Esophagus muscularis mucosa (tissue), 4 donors: ENCODE data around the gene ATG4D. TPM values are rescaled to one million over a fixed set of nuclear protein-coding genes. Genes with fewer than 3 reads are reported as not detected.
A peak's percentile ranks its signal among the peaks of the same experiment; 100 is the strongest.

Experiments
- DNase-seq: peaks from one replicate; pipeline ENCODE4 v3.0.0-alpha.2; 2017; ENCODE audit errors: extremely low spot score
- H3K27ac ChIP-seq, 4 donors: fragments of 200-600 bp; sonication (generic); replicated peaks in 1 of 4; 1 replicate in 3 of 4; 2 replicates in 1 of 4; pipeline ENCODE4 v1.5.1; 2016 to 2019; ENCODE audit warnings: mild to moderate bottlenecking in 1 of 4
- H3K27me3 ChIP-seq, 4 donors: fragments of 200-600 bp; sonication (generic); one replicate each; pipeline versions ENCODE4 v1.5.1 to v1.6.0; 2016 to 2019
- H3K36me3 ChIP-seq, 4 donors: fragments of 200-600 bp; sonication (generic); one replicate each; pipeline ENCODE4 v1.5.1; 2016 to 2019
- H3K4me1 ChIP-seq, 4 donors: fragments of 200-600 bp; sonication (generic); one replicate each; pipeline ENCODE4 v1.5.1; 2016 to 2019
- H3K4me3 ChIP-seq, 4 donors: fragments of 200-600 bp; sonication (generic); 1 replicate in 2 of 4; 2 replicates in 2 of 4; pipeline ENCODE4 v1.5.1; 2016 to 2019; ENCODE audit warnings: mild to moderate bottlenecking in 4 of 4, moderate library complexity in 1 of 4
- H3K9me3 ChIP-seq, 4 donors: fragments of 200-600 bp; sonication (generic); 1 replicate in 3 of 4; 2 replicates in 1 of 4; pipeline ENCODE4 v1.5.1; 2016 to 2019
- EP300 ChIP-seq: sonication (generic); formaldehyde crosslinking; IDR thresholded peaks from one replicate; pipeline ENCODE4 v1.6.1; 2017; ENCODE audit warnings: antibody characterized with exemption
- POLR2A ChIP-seq: fragments of 450-650 bp; IDR thresholded peaks from one replicate; pipeline ENCODE4 v1.6.1; 2017; ENCODE audit warnings: antibody characterized with exemption, moderate library complexity, mild to moderate bottlenecking, low read depth
- POLR2AphosphoS5 ChIP-seq, 2 donors: sonication (generic); formaldehyde crosslinking; IDR thresholded peaks; one replicate each; pipeline ENCODE4 v1.6.1; 2017; ENCODE audit warnings: antibody characterized with exemption in 2 of 2
- WGBS: methylation state at CpG from one replicate; pipeline ENCODE4 v1.1.5; 2018; 5-methylcytosine and 5-hydroxymethylcytosine counted together
- intact Hi-C: fragments of 100-400 bp; cut with DNase I; formaldehyde crosslinking; loops from one replicate; pipeline ENCODE4 v1.15.1; 2023
- total RNA-seq, 4 donors: library from RNA; depleted of rRNA; stranded (reverse); fragments of >200 nt; gene quantifications; one replicate each; pipeline versions ENCODE4 v1.1.0 to v1.2.1, GENCODE V29; 2016
- TF ChIP-seq, protein P1 (sequence below), 3 experiments: fragments of 200-600 bp in 2 of 3; fragments of 450-650 bp in 1 of 3; sonication (generic) in 2 of 3; IDR thresholded peaks; one replicate each; pipeline ENCODE4 v1.5.1; 2017 to 2019; ENCODE audit warnings: antibody characterized with exemption in 3 of 3, mild to moderate bottlenecking in 2 of 3, moderate library complexity in 1 of 3

Gene ATG4D
- total RNA-seq, 4 donors from 2014 or later: 18.2 to 44.1 (median 29.7) TPM

DNA sequence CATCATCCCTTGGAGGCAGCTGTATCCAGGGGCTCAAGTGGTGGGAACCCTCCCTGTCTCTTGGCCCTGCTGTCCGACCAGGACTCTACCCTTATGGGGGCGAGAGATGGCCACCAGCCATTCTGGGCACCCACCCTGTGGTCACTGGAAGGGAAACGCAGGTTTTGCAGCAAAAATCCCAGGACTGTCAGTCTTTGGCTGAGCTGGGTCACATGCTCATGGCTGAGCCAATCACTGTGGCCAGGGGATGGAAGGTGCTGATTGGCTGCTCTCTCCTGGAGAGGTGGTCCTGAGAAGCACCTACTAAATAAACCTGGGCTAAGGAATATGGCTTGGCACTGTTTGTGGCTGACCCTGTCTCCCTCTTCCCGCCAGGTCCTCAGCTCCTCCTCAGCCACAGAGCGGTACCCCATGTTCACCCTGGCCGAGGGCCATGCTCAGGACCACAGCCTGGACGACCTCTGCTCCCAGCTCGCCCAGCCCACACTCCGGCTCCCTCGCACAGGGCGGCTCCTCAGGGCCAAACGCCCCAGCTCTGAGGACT is 8.9 kb downstream of the ATG4D start:
- no peaks in the 10 kb centered on the region for H3K9me3 ChIP-seq
- H3K4me1 ChIP-seq: peaks cover 0 to 4% (median 0%) of the 10 kb centered on the region in 4 donors
- intact Hi-C loops: loop anchor here (5.0 kb wide), 1 partner anchor 50 kb away; the partner anchor contains the start of gene KEAP1
- no peaks in the 10 kb centered on the region for H3K27me3 ChIP-seq
- no peak for DNase-seq
- 78% methylated on average over 12 of the region's 12 CpGs for WGBS
- H3K27ac ChIP-seq: no peak overlapping the region
- H3K36me3 ChIP-seq: peaks cover 68 to 100% (median 98%) of the 10 kb centered on the region in 4 donors
- no peak for TF ChIP-seq POLR2A
- TF ChIP-seq, protein P1, sequence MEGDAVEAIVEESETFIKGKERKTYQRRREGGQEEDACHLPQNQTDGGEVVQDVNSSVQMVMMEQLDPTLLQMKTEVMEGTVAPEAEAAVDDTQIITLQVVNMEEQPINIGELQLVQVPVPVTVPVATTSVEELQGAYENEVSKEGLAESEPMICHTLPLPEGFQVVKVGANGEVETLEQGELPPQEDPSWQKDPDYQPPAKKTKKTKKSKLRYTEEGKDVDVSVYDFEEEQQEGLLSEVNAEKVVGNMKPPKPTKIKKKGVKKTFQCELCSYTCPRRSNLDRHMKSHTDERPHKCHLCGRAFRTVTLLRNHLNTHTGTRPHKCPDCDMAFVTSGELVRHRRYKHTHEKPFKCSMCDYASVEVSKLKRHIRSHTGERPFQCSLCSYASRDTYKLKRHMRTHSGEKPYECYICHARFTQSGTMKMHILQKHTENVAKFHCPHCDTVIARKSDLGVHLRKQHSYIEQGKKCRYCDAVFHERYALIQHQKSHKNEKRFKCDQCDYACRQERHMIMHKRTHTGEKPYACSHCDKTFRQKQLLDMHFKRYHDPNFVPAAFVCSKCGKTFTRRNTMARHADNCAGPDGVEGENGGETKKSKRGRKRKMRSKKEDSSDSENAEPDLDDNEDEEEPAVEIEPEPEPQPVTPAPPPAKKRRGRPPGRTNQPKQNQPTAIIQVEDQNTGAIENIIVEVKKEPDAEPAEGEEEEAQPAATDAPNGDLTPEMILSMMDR (IDR thresholded peaks at IDR 0.05): no peak
- no peak for TF ChIP-seq POLR2AphosphoS5 (IDR thresholded peaks at IDR 0.05)
- no peak for TF ChIP-seq EP300
- no peak overlapping the region for H3K4me3 ChIP-seq

DNA sequence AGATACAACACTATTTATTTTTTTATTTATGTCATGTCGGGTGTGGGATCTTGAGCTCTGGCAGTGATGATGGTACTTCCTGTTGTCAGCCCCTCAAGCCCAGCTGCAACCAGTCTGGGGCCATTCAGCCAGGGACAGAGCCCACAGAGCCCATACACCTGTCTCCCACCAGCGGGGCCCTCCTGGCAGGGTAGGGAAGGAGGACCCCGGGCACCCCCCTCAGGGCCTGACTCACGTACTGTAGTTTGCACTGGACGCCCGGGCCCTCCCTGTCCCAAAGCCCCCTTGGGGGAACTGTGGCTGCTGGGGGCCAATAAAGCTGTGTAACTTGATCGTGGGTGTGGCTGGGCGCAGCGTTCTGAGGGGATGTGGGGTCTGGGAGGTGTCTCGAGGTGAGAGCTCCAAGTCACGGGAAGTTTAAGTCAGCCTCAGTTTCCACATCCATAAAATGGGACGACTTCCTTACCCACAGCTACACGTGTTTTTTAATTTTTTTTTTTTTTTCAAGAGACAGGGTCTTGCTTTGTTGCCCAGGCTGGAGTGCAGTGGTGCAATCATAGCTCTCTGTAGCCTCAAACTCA is 9.5 kb downstream of the ATG4D start:
- Histone ChIP-seq H3K36me3 (peaks cover 68 to 100% (median 99%) of the 10 kb centered on the region in 4 donors), H3K27ac (no peak overlapping the region), H3K4me1 (peaks cover 0 to 4% (median 0%) of the 10 kb centered on the region in 4 donors), H3K27me3 (no peaks in the 10 kb centered on the region), H3K4me3 (no peak overlapping the region), H3K9me3 (no peaks in the 10 kb centered on the region)
- no peak for TF ChIP-seq POLR2A
- no peak for TF ChIP-seq EP300
- no peak for TF ChIP-seq POLR2AphosphoS5 (IDR thresholded peaks at IDR 0.05)
- TF ChIP-seq, protein P1 (IDR thresholded peaks at IDR 0.05): no peak
- WGBS: 59% methylated on average over 10 of the region's 13 CpGs
- DNase-seq: no peak
- intact Hi-C loops: loop anchor here (5.0 kb wide), 1 partner anchor 51 kb away; the partner anchor contains the start of gene KEAP1

DNA sequence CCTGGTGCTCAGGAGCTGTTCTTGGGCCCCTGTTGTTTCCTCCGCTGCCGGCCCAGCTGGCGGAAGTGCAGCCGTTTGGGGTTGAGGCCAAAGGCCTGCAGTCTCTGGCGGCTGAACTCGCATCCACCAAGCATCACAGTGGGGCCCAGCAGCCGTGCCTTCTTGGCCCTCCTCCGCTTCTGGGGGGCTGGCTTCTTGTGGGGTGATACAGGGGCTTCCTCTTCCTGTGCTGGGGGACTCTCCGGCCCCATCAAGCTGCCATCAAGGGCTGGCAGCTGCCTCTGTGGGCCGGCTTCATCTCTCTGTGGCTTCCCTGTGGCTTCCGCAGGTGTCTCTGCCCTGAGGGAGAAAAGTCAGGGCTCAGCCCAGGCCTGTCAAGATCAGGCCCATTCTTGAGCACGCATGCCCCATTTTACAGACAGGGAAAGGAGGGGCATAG is 10.3 kb downstream of the ATG4D start:
- 52% methylated on average over 6 of the region's 12 CpGs for WGBS
- no peak overlapping the region for H3K4me3 ChIP-seq
- intact Hi-C loops: loop anchor here (5.0 kb wide), 1 partner anchor 52 kb away; the partner anchor contains the start of gene KEAP1
- TF ChIP-seq, protein P1 (IDR thresholded peaks at IDR 0.05): no peak
- TF ChIP-seq POLR2A (no peak), EP300 (no peak), POLR2AphosphoS5 (IDR thresholded peaks at IDR 0.05) (no peak)
- no peak for DNase-seq
- no peak overlapping the region for H3K27ac ChIP-seq
- H3K4me1 ChIP-seq: peaks cover 0 to 4% (median 0%) of the 10 kb centered on the region in 4 donors
- H3K27me3 ChIP-seq: no peaks in the 10 kb centered on the region
- peaks cover 68 to 100% (median 99%) of the 10 kb centered on the region in 4 donors for H3K36me3 ChIP-seq
- no peaks in the 10 kb centered on the region for H3K9me3 ChIP-seq

DNA sequence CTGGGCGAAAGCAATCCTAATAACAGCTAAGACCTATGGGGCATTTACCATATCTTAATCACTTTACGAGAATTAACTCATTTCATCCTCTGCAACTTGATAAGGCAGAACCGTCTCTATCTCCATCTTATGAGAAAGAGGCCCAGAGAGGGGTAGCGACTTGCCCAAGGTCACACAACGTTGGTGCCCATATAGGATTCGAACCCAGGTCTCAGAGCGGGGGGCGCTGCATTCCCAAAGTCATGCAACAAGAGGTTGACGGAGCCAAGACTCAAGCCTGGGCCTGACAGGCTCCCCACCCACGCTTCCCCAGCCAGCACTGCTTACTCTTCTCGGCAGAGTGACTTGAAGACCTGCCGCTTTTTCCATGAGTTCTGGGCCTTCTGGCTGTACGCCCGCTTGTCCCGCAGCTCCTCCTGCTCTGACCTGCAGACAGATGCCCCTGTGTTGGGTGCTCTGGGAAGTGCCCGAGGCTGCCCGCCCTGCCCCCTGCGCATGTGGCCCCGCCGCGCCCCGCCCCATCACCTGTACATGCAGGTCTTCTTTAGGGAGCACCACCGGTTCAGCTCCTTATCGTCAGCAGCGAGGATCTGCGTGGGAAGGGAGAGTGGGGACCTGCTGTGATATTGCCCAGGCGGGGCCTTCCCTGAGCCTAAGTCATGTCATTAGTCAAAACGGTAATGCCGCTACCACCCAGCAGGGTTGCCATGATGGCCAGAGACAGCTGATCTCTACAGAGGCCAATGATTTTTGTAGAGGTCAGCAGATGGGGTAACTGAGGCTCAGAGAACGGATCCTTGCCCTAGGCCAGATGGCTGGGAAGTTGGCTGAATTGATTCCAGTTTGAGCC is 11.3 kb downstream of the ATG4D start:
- Histone ChIP-seq H3K9me3 (no peaks in the 10 kb centered on the region), H3K4me1 (peaks cover 0 to 4% (median 0%) of the 10 kb centered on the region in 4 donors), H3K36me3 (peaks cover 66 to 100% (median 99%) of the 10 kb centered on the region in 4 donors), H3K27me3 (no peaks in the 10 kb centered on the region), H3K4me3 (no peak overlapping the region), H3K27ac (peak overlapping the region in 1 of 4 donors; percentile 27)
- intact Hi-C loops: loop anchor here (5.0 kb wide), 1 partner anchor 53 kb away; the partner anchor contains the start of gene KEAP1
- WGBS: 86% methylated on average over 19 of the region's 30 CpGs
- TF ChIP-seq POLR2AphosphoS5 (IDR thresholded peaks at IDR 0.05): no peak
- TF ChIP-seq, protein P1 (IDR thresholded peaks at IDR 0.05): peak in 1 of 3 experiments; percentile 3
- DNase-seq: no peak
